Astrocyte (in vitro differentiated cells and primary cell): ENCODE measurements around the gene ZNF2.

Experiments
- CTCF ChIP-seq: IDR thresholded peaks from 2 replicates; pipeline ENCODE4 v1.5.1; 2011; ENCODE audit warnings: low read depth, mild to moderate bottlenecking, inconsistent platforms, low read length, moderate library complexity; ENCODE audit not compliant: insufficient read depth
- EZH2 ChIP-seq: IDR thresholded peaks from 2 replicates; pipeline ENCODE4 v1.6.1; 2012; ENCODE audit warnings: mild to moderate bottlenecking, low read length, inconsistent platforms; ENCODE audit not compliant: insufficient read depth

DNA sequence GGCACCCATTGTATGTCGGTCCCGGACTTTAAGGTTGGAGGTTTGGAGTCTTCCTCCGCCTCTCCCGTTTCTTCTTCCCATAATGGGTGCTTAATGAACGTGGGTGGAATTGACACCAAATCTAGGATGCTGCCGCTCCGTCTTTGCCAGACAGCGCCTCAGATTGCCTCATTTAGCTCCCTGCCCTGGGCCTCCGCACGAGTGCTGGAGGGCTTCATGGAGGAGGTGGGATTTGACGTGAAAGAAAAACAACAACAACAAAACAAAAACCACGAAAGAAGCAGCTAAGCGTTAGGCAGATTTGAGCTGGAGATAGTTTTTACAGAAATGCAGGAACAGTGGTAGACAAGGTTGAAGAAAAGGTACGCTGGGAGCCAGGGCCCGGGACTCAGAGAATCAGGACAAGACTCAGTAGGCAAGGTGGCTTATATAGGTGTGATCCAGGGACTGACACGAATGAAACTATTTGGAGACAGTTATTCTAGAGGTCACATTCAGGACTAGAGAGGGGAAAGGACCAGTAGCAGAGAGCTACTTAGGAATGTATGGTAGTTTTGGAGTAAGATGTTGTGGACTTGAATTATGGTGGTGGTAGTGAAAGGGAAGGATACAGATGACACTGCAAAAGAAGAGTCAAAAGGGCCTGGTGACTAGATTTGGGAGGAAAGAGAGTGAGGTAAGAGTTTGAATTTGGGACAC is 605 bp downstream of the ZNF2 start:
- no peak for TF ChIP-seq CTCF
- TF ChIP-seq EZH2 = no peak
